ENCODE data around the gene CPNE5. TPM values are rescaled to one million over a fixed set of nuclear protein-coding genes. Genes with fewer than 3 reads are reported as not detected.

Gene CPNE5
- total RNA-seq, 2 experiments from 2014 or later: 0.19 to 0.28 TPM

DNA sequence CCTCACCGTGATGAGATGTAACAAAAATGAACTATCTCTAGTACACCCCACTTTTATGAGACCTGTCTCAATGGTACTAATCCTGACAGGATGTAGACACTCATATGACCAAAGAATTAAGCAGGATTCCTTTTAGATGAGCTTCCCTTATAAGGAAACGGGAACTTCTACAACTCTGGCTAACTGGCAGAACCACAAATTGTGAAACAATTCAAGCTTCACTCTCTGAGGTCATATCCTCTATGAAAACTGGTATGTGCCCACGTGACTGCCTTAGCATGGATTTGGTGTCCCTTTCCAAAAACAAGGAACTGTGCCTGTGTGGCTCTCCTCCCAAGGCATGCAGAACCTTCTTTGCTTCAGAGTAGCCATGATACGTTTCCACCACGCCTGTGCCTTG lies 14.1 kb upstream of the CPNE5 start:
- Mint-ChIP-seq H3K4me3 (no peak overlapping the region), H3K27ac (no peak overlapping the region), H3K27me3 (no peaks in the 10 kb centered on the region), H3K4me1 (ENCODE audit: low read depth) (no peaks in the 10 kb centered on the region), H3K9me3 (peaks cover 5% of the 10 kb centered on the region), H3K36me3 (ENCODE audit: low read depth) (peaks cover 59% of the 10 kb centered on the region)
- intact Hi-C loops (cut with DNase I, micrococcal nuclease): loop anchor here in 1 of 2 experiments (5.0 kb wide), 1 partner anchor 241 kb away; no protein-coding TSS in a partner anchor
- Histone ChIP-seq H3K4me3 (ENCODE audit: low read length) (no peak overlapping the region), H3K27me3 (ENCODE audit: control insufficient read depth in 1 of 2, insufficient read depth in 2 of 2, low read length in 2 of 2) (no peaks in the 10 kb centered on the region), H3K27ac (ENCODE audit: low read depth in 1 of 2, low read length in 2 of 2) (no peak overlapping the region), H3K9me3 (ENCODE audit: control insufficient read depth in 1 of 2, insufficient read depth in 1 of 2, low read length in 2 of 2) (peaks cover 12 to 13% of the 10 kb centered on the region in 2 experiments), H3K4me1 (ENCODE audit: insufficient read depth, low read length) (peaks cover 5% of the 10 kb centered on the region), H3K36me3 (ENCODE audit: insufficient read depth, low read length) (peaks cover 44% of the 10 kb centered on the region)
- peak in 3 of 14 experiments; percentile 9 to 57 (median 46) for DNase-seq
- POLR2A ChIA-PET: no interaction called here
- CTCF ChIA-PET: no interaction called here
- ATAC-seq (ENCODE audit: poor library complexity): no peak
- TF ChIP-seq, protein P1, sequence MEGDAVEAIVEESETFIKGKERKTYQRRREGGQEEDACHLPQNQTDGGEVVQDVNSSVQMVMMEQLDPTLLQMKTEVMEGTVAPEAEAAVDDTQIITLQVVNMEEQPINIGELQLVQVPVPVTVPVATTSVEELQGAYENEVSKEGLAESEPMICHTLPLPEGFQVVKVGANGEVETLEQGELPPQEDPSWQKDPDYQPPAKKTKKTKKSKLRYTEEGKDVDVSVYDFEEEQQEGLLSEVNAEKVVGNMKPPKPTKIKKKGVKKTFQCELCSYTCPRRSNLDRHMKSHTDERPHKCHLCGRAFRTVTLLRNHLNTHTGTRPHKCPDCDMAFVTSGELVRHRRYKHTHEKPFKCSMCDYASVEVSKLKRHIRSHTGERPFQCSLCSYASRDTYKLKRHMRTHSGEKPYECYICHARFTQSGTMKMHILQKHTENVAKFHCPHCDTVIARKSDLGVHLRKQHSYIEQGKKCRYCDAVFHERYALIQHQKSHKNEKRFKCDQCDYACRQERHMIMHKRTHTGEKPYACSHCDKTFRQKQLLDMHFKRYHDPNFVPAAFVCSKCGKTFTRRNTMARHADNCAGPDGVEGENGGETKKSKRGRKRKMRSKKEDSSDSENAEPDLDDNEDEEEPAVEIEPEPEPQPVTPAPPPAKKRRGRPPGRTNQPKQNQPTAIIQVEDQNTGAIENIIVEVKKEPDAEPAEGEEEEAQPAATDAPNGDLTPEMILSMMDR (IDR thresholded peaks at IDR 0.05): no peak

GRCh38 chr6:36852481-36853147 lies 13.4 kb upstream of the CPNE5 start:
- H3K36me3 Mint-ChIP-seq (ENCODE audit: low read depth): peaks cover 56% of the 10 kb centered on the region
- H3K27ac Mint-ChIP-seq: no peak overlapping the region
- no peak overlapping the region for H3K4me3 Mint-ChIP-seq
- ChIA-PET POLR2A (no interaction called here), CTCF (interaction anchor here (1.2 kb wide), 1 partner anchor 12 kb away, joined by 3 read pairs; no protein-coding TSS in a partner anchor)
- ATAC-seq (ENCODE audit: poor library complexity) (no peak), DNase-seq (peak in 1 of 14 experiments; percentile 40)
- Histone ChIP-seq H3K4me1 (ENCODE audit: insufficient read depth, low read length) (peaks cover 5% of the 10 kb centered on the region), H3K9me3 (ENCODE audit: control insufficient read depth in 1 of 2, insufficient read depth in 1 of 2, low read length in 2 of 2) (peaks cover 12 to 13% of the 10 kb centered on the region in 2 experiments), H3K27ac (ENCODE audit: low read depth in 1 of 2, low read length in 2 of 2) (no peak overlapping the region), H3K36me3 (ENCODE audit: insufficient read depth, low read length) (peaks cover 44% of the 10 kb centered on the region), H3K4me3 (ENCODE audit: low read length) (no peak overlapping the region), H3K27me3 (ENCODE audit: control insufficient read depth in 1 of 2, insufficient read depth in 2 of 2, low read length in 2 of 2) (no peaks in the 10 kb centered on the region)
- peaks cover 5% of the 10 kb centered on the region for H3K9me3 Mint-ChIP-seq
- no peaks in the 10 kb centered on the region for H3K27me3 Mint-ChIP-seq
- intact Hi-C loops (cut with DNase I, micrococcal nuclease): loop anchor here in 1 of 2 experiments (5.0 kb wide), 1 partner anchor 240 kb away; no protein-coding TSS in a partner anchor
- TF ChIP-seq, protein P1 (IDR thresholded peaks at IDR 0.05): no peak
- H3K4me1 Mint-ChIP-seq (ENCODE audit: low read depth): no peaks in the 10 kb centered on the region

GRCh38 chr6:36851626-36852025 lies 12.4 kb upstream of the CPNE5 start:
- DNase-seq (no peak), ATAC-seq (ENCODE audit: poor library complexity) (no peak)
- intact Hi-C loops (cut with DNase I, micrococcal nuclease): loop anchor here (1.0 to 5.0 kb wide), 4 partner anchors 85 to 239 kb away; no protein-coding TSS in a partner anchor
- Mint-ChIP-seq H3K9me3 (peaks cover 5% of the 10 kb centered on the region), H3K27me3 (no peaks in the 10 kb centered on the region), H3K36me3 (ENCODE audit: low read depth) (peaks cover 47% of the 10 kb centered on the region), H3K27ac (no peak overlapping the region), H3K4me1 (ENCODE audit: low read depth) (no peaks in the 10 kb centered on the region), H3K4me3 (no peak overlapping the region)
- Histone ChIP-seq H3K4me3 (ENCODE audit: low read length) (no peak overlapping the region), H3K27ac (ENCODE audit: low read depth in 1 of 2, low read length in 2 of 2) (no peak overlapping the region), H3K4me1 (ENCODE audit: insufficient read depth, low read length) (peaks cover 5% of the 10 kb centered on the region), H3K36me3 (ENCODE audit: insufficient read depth, low read length) (peaks cover 40% of the 10 kb centered on the region), H3K27me3 (ENCODE audit: control insufficient read depth in 1 of 2, insufficient read depth in 2 of 2, low read length in 2 of 2) (no peaks in the 10 kb centered on the region), H3K9me3 (ENCODE audit: control insufficient read depth in 1 of 2, insufficient read depth in 1 of 2, low read length in 2 of 2) (peaks cover 12 to 13% of the 10 kb centered on the region in 2 experiments)
- POLR2A ChIA-PET: no interaction called here
- CTCF ChIA-PET: interaction anchor here (0.7 to 2.3 kb wide), 12 partner anchors 9 to 92 kb away, joined by 3 to 9 read pairs (median 4); partner anchors contain the start of gene PPIL1
- TF ChIP-seq, protein P1 (IDR thresholded peaks at IDR 0.05): no peak
